ENCODE measurements around the gene ANO6. TPM values are rescaled to one million over a fixed set of nuclear protein-coding genes. Genes with fewer than 3 reads are reported as not detected.

Gene ANO6
- total and polyA plus RNA-seq, 2 of the 4 experiments (the other 2 are of a cell fraction): 21.6 to 41.0 TPM

- POLR2A ChIA-PET (ENCODE audit: unreplicated experiment): no interaction called here
- intact Hi-C loops (cut with micrococcal nuclease): no loop called here
- H2BK15ac ChIP-seq (ENCODE audit: low read depth, low read length): no peak overlapping the region
- peak; percentile 3 for DNase-seq
- no peak overlapping the region for H4K8ac ChIP-seq (ENCODE audit: low read depth in 2 of 2, low read length in 2 of 2)
- H2AFZ ChIP-seq (replicated peaks; ENCODE audit: low read length, poor library complexity): no peak overlapping the region
- H3K4me3 ChIP-seq (ENCODE audit: insufficient read depth, low read depth, low read length): no peak overlapping the region
- no peak overlapping the region for H2BK5ac ChIP-seq (ENCODE audit: low read depth, low read length, poor library complexity, severe bottlenecking)
- in situ Hi-C loops (cut with MboI; ENCODE audit: low sequenced_read_pairs): no loop called here
- H3K36me3 ChIP-seq (ENCODE audit: control insufficient read depth, insufficient read depth, low read length): no peaks in the 10 kb centered on the region
- no peaks in the 10 kb centered on the region for H3K9me1 ChIP-seq (ENCODE audit: insufficient read depth, low read length)
- no peak overlapping the region for H3K4ac ChIP-seq (ENCODE audit: low read depth, low read length)
- H2BK120ac ChIP-seq (ENCODE audit: low read depth, low read length): no peak overlapping the region
- WGBS, 2 experiments (ENCODE audit: extremely low coverage in 2 of 2, insufficient read length in 1 of 2): 100% methylated on average over 1 of the region's 2 CpGs; no CpG with 5 or more reads in 1 of the 2 experiments
- H3K9ac ChIP-seq (ENCODE audit: low read depth, low read length): no peak overlapping the region
- ATAC-seq (ENCODE audit: low read depth): no peak
- no peaks in the 10 kb centered on the region for H3K4me1 ChIP-seq (ENCODE audit: control insufficient read depth, insufficient read depth, low read length)
- H3K14ac ChIP-seq (replicated peaks; ENCODE audit: low read depth, low read length): no peak overlapping the region
- dilution Hi-C loops (cut with HindIII; ENCODE audit: low sequenced_read_pairs, unreplicated experiment): no loop called here
- no peaks in the 10 kb centered on the region for H4K20me1 ChIP-seq (ENCODE audit: insufficient read depth, low read length)
- CTCF ChIA-PET: interaction anchor here (0.6 kb wide), 1 partner anchor 532 kb away, joined by 3 read pairs; no protein-coding TSS in a partner anchor
- TF ChIP-seq POLR2A (IDR thresholded peaks at IDR 0.05; ENCODE audit: low read depth, low read length) (no peak), RAD21 (IDR thresholded peaks at IDR 0.05; ENCODE audit: low read length) (no peak), BHLHE40 (IDR thresholded peaks at IDR 0.05; ENCODE audit: low read depth, low read length) (no peak), RCOR1 (IDR thresholded peaks at IDR 0.05; ENCODE audit: insufficient replicate concordance, low read length) (no peak), USF2 (IDR thresholded peaks at IDR 0.05; ENCODE audit: low read depth, low read length) (no peak), MAZ (IDR thresholded peaks at IDR 0.05; ENCODE audit: borderline replicate concordance, low read depth, low read length) (no peak), CEBPB (IDR thresholded peaks at IDR 0.05; ENCODE audit: low read depth, low read length) (no peak), FOS (IDR thresholded peaks at IDR 0.05; ENCODE audit: low read depth, low read length) (no peak), CHD1 (IDR thresholded peaks at IDR 0.05; ENCODE audit: low read depth, low read length) (no peak), SMC3 (IDR thresholded peaks at IDR 0.05; ENCODE audit: low read depth, low read length) (no peak), MAFK (IDR thresholded peaks at IDR 0.05; ENCODE audit: low read depth, low read length) (no peak)
- TF ChIP-seq, protein P1, sequence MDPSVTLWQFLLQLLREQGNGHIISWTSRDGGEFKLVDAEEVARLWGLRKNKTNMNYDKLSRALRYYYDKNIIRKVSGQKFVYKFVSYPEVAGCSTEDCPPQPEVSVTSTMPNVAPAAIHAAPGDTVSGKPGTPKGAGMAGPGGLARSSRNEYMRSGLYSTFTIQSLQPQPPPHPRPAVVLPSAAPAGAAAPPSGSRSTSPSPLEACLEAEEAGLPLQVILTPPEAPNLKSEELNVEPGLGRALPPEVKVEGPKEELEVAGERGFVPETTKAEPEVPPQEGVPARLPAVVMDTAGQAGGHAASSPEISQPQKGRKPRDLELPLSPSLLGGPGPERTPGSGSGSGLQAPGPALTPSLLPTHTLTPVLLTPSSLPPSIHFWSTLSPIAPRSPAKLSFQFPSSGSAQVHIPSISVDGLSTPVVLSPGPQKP (IDR thresholded peaks at IDR 0.05; ENCODE audit: borderline replicate concordance, low read depth, low read length): no peak
- no peaks in the 10 kb centered on the region for H3K79me1 ChIP-seq (ENCODE audit: low read depth in 1 of 2, low read length in 2 of 2)
- no peak overlapping the region for H3K23ac ChIP-seq (ENCODE audit: low read depth, low read length)
- no peak overlapping the region for H3K27ac ChIP-seq (ENCODE audit: insufficient read depth, low read length)
- no peak overlapping the region for H3K4me2 ChIP-seq (ENCODE audit: low read depth, low read length)
- 0 out of 2 replicates have a peak, but pooled peaks cover 2% of the 10 kb centered on the region for H3K9me3 ChIP-seq (ENCODE audit: control insufficient read depth, insufficient read depth, low read length)
- H2BK20ac ChIP-seq (ENCODE audit: low read depth, low read length): no peak overlapping the region
- no peak overlapping the region for H4K91ac ChIP-seq (ENCODE audit: insufficient read depth, low read depth, low read length)
- no peaks in the 10 kb centered on the region; the same call in 1 of the 2 replicates for H3K27me3 ChIP-seq (ENCODE audit: control insufficient read depth, insufficient read depth, low read length)
- no peak overlapping the region for H2AK5ac ChIP-seq (ENCODE audit: low read depth, low read length)
- no peak overlapping the region for H4K5ac ChIP-seq (ENCODE audit: low read depth, low read length)
- BruUV-seq (replicated peaks): no TSS peak
- H2AK9ac ChIP-seq (replicated peaks; ENCODE audit: low read depth, low read length, poor library complexity): no peak overlapping the region
- no peak overlapping the region for H3K18ac ChIP-seq (ENCODE audit: low read depth, low read length)
- H3K56ac ChIP-seq (ENCODE audit: extremely low read depth, insufficient read depth, low read length): no peak overlapping the region
These were observed 267.7 kb downstream of the ANO6 start for GRCh38 chr12:45483571-45483970.

All from IMR-90 (cell line).